H9 (cell line): ENCODE measurements around the gene ST8SIA5. TPM values are rescaled to one million over a fixed set of nuclear protein-coding genes. Genes with fewer than 3 reads are reported as not detected.

Source experiments
- DNase-seq: peaks from one replicate; pipeline ENCODE4 v3.0.0-alpha.2; 2017
- H2AFZ ChIP-seq: one replicate; pipeline ENCODE4 v1.6.1; 2013; ENCODE audit warnings: mild to moderate bottlenecking, low read length, control low read depth, moderate library complexity
- H2AK5ac ChIP-seq: 2 replicates; pipeline ENCODE4 v1.6.1; 2013; ENCODE audit warnings: low read length, control low read depth, mixed read lengths; ENCODE audit not compliant: insufficient read length
- H2BK120ac ChIP-seq: one replicate; pipeline ENCODE4 v1.6.1; 2013; ENCODE audit warnings: low read depth, mild to moderate bottlenecking, low read length, control low read depth, inconsistent platforms; ENCODE audit not compliant: poor library complexity, severe bottlenecking
- H2BK12ac ChIP-seq: 2 replicates; pipeline ENCODE4 v1.6.1; 2013; ENCODE audit warnings: low read length, control low read depth, mixed read lengths, low read depth; ENCODE audit not compliant: insufficient read length
- H2BK15ac ChIP-seq: 2 replicates; pipeline ENCODE4 v1.6.1; 2013; ENCODE audit warnings: low read depth, low read length, control low read depth
- H2BK20ac ChIP-seq: one replicate; pipeline ENCODE4 v1.6.1; 2013; ENCODE audit warnings: low read depth, mild to moderate bottlenecking, low read length, control low read depth, inconsistent platforms; ENCODE audit not compliant: poor library complexity, severe bottlenecking
- H2BK5ac ChIP-seq: 2 replicates; pipeline ENCODE4 v1.6.1; 2013; ENCODE audit warnings: low read length, control low read depth, mixed read lengths; ENCODE audit not compliant: insufficient read length
- H3K14ac ChIP-seq: 2 replicates; pipeline ENCODE4 v1.6.1; 2013; ENCODE audit warnings: low read length, control low read depth; ENCODE audit not compliant: insufficient read depth
- H3K18ac ChIP-seq: 2 replicates; pipeline ENCODE4 v1.6.1; 2013; ENCODE audit warnings: low read depth, mild to moderate bottlenecking, mixed read lengths, low read length, control low read depth; ENCODE audit not compliant: insufficient read length
- H3K23ac ChIP-seq: 2 replicates; pipeline ENCODE4 v1.6.1; 2013; ENCODE audit warnings: low read length, control low read depth, mixed read lengths, low read depth; ENCODE audit not compliant: insufficient read length
- H3K23me2 ChIP-seq: 2 replicates; pipeline ENCODE4 v1.6.1; 2013; ENCODE audit warnings: low read depth, mild to moderate bottlenecking, mixed read lengths, low read length, control low read depth; ENCODE audit not compliant: insufficient read length, poor library complexity, severe bottlenecking
- H3K27ac ChIP-seq: 2 replicates; pipeline ENCODE4 v1.5.1; 2013; ENCODE audit warnings: low read length, control low read depth, mixed read lengths, low read depth; ENCODE audit not compliant: insufficient read length
- H3K27me3 ChIP-seq: 2 replicates; pipeline ENCODE4 v1.6.1; 2013; ENCODE audit warnings: low read length, control low read depth, inconsistent platforms; ENCODE audit not compliant: insufficient read depth
- H3K4ac ChIP-seq: 2 replicates; pipeline ENCODE4 v1.6.1; 2013; ENCODE audit warnings: low read depth, mild to moderate bottlenecking, control low read depth, inconsistent platforms, low read length, moderate library complexity
- H3K4me1 ChIP-seq: 2 replicates; pipeline ENCODE4 v1.6.1; 2013; ENCODE audit warnings: low read length, control low read depth, inconsistent platforms; ENCODE audit not compliant: insufficient read depth
- H3K4me2 ChIP-seq: 2 replicates; pipeline ENCODE4 v1.6.1; 2013; ENCODE audit warnings: low read length, control low read depth, mixed read lengths; ENCODE audit not compliant: insufficient read length, insufficient read depth
- H3K56ac ChIP-seq: 2 replicates; pipeline ENCODE4 v1.6.1; 2013; ENCODE audit warnings: low read depth, mild to moderate bottlenecking, mixed read lengths, low read length, control low read depth; ENCODE audit not compliant: insufficient read length
- H3K79me1 ChIP-seq: 2 replicates; pipeline ENCODE4 v1.6.1; 2013; ENCODE audit warnings: low read depth, mild to moderate bottlenecking, moderate library complexity, low read length, control low read depth, inconsistent platforms; ENCODE audit not compliant: insufficient read depth, poor library complexity, severe bottlenecking
- H3K79me2 ChIP-seq: 2 replicates; pipeline ENCODE4 v1.6.1; 2013; ENCODE audit warnings: low read length, control low read depth, inconsistent platforms; ENCODE audit not compliant: insufficient read depth
- H3K9ac ChIP-seq: 2 replicates; pipeline ENCODE4 v1.6.1; 2013; ENCODE audit warnings: low read length, control low read depth, mixed read lengths; ENCODE audit not compliant: insufficient read length; ENCODE audit errors: extremely low read depth
- H3K9me3 ChIP-seq: one replicate; pipeline ENCODE4 v1.6.1; 2013; ENCODE audit warnings: low read depth, low read length, inconsistent platforms; ENCODE audit not compliant: control insufficient read depth
- H3T11ph ChIP-seq: one replicate; pipeline ENCODE4 v1.6.1; 2013; ENCODE audit warnings: mild to moderate bottlenecking, low read length, control low read depth, inconsistent platforms
- H4K20me1 ChIP-seq: one replicate; pipeline ENCODE4 v1.6.1; 2013; ENCODE audit not compliant: control insufficient read depth, insufficient read length, insufficient read depth
- H4K5ac ChIP-seq: 2 replicates; pipeline ENCODE4 v1.6.1; 2013; ENCODE audit warnings: low read depth, mild to moderate bottlenecking, mixed read lengths, low read length, control low read depth; ENCODE audit not compliant: insufficient read length
- H4K8ac ChIP-seq: replicated peaks from 2 replicates; pipeline ENCODE4 v1.6.1; 2013; ENCODE audit warnings: low read length, control low read depth, mixed read lengths, low read depth; ENCODE audit not compliant: insufficient read length
- H4K91ac ChIP-seq: 2 replicates; pipeline ENCODE4 v1.6.1; 2013; ENCODE audit warnings: low read depth, mild to moderate bottlenecking, moderate library complexity, mixed read lengths, low read length, control low read depth; ENCODE audit not compliant: insufficient read length
- H3K27ac Mint-ChIP-seq, 3 experiments: 2 replicates in 2 of 3; 3 replicates in 1 of 3; pipeline ENCODE4 v1.8.0; 2020 to 2021; ENCODE audit warnings: mixed read lengths in 3 of 3, mild to moderate bottlenecking in 1 of 3, moderate library complexity in 1 of 3
- H3K27me3 Mint-ChIP-seq: 2 replicates; pipeline ENCODE4 v1.8.0; 2021; ENCODE audit warnings: low read depth, mild to moderate bottlenecking, moderate library complexity, mixed read lengths
- H3K36me3 Mint-ChIP-seq, 3 experiments: 2 replicates in 2 of 3; 3 replicates in 1 of 3; pipeline ENCODE4 v1.8.0; 2020 to 2021; ENCODE audit warnings: low read depth in 3 of 3, mixed read lengths in 3 of 3; ENCODE audit not compliant: insufficient read depth in 1 of 3
- H3K4me1 Mint-ChIP-seq, 2 experiments: 2 replicates each; pipeline ENCODE4 v1.8.0; 2020; ENCODE audit warnings: mixed read lengths in 2 of 2
- H3K4me3 Mint-ChIP-seq, 2 experiments: 2 replicates in 1 of 2; 3 replicates in 1 of 2; pipeline ENCODE4 v1.8.0; 2020 to 2021; ENCODE audit warnings: mild to moderate bottlenecking in 2 of 2, mixed read lengths in 2 of 2, moderate library complexity in 1 of 2
- H3K9me3 Mint-ChIP-seq, 2 experiments: 2 replicates in 1 of 2; 3 replicates in 1 of 2; pipeline ENCODE4 v1.8.0; 2020; ENCODE audit warnings: mild to moderate bottlenecking in 2 of 2, mixed read lengths in 2 of 2, moderate library complexity in 1 of 2
- WGBS: extraction: QIAGEN DNeasy Blood & Tissue Kit; methylation state at CpG from one replicate; pipeline ENCODE4 v1.1.7; 2013; ENCODE audit warnings: missing lambda C conversion rate, low lambda C conversion rate, mixed read lengths; ENCODE audit not compliant: insufficient read length; ENCODE audit errors: extremely low coverage; 5-methylcytosine and 5-hydroxymethylcytosine counted together
- total RNA-seq: library from RNA; stranded (reverse); gene quantifications from 2 replicates; pipeline ENCODE4 v1.2.1, GENCODE V29; 2021
- TF ChIP-seq, protein P1 (sequence below): fragments of 200-600 bp; sonication (generic); conservative IDR thresholded peaks from 3 replicates; pipeline ENCODE4 v1.8.0; 2021; ENCODE audit warnings: antibody characterized with exemption, mild to moderate bottlenecking

ST8SIA5 gene
- total RNA-seq, 1 experiment from 2014 or later = 0.63 TPM

DNA sequence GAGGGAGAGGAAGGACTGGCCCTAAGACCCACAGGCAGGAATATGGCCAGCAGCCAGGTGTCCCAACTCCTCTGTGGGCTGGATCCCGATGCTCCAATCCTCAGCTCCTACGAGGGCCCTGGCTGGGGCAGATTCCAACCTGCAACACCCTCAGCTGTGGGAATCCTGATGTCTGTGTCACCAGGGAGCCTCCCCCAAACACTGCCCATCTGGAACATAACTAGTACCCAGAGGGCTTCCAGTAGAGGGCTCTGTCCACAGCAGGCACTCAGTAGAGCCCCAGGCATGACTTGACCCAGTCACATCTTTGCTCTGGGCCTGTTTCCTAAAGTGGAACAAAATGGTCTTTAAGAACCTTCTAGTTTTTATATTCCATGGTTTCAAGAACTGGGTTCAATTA is 79.2 kb downstream of the ST8SIA5 start:
- H2BK120ac ChIP-seq = no peak overlapping the region
- H3K56ac ChIP-seq = no peak overlapping the region
- H4K91ac ChIP-seq = no peak overlapping the region
- Mint-ChIP-seq H3K9me3 (no peaks in the 10 kb centered on the region; a peak in 1 of 5 replicates), H3K36me3 (no peaks in the 10 kb centered on the region), H3K4me3 (no peak overlapping the region), H3K27me3 (peaks cover 4% of the 10 kb centered on the region), H3K4me1 (peaks cover 14 to 15% of the 10 kb centered on the region in 2 experiments; a peak in 3 of 4 replicates), H3K27ac (no peak overlapping the region)
- no CpG with 5 or more reads among the region's 2 CpGs for WGBS
- H4K5ac ChIP-seq = no peak overlapping the region
- H3K4me1 ChIP-seq = no peaks in the 10 kb centered on the region; the same call in 1 of the 2 replicates
- H2AFZ ChIP-seq = no peak overlapping the region
- H3K79me1 ChIP-seq = no peaks in the 10 kb centered on the region
- DNase-seq = no peak
- no peak overlapping the region for H3T11ph ChIP-seq
- no peak overlapping the region for H2BK12ac ChIP-seq
- no peak overlapping the region for H3K9ac ChIP-seq
- no peak overlapping the region for H3K4ac ChIP-seq
- H3K9me3 ChIP-seq = no peaks in the 10 kb centered on the region
- H2BK15ac ChIP-seq = no peak overlapping the region
- no peak overlapping the region for H3K23ac ChIP-seq
- no peak overlapping the region for H3K14ac ChIP-seq
- no peak overlapping the region for H4K8ac ChIP-seq
- H3K27me3 ChIP-seq = no peaks in the 10 kb centered on the region; the same call in 1 of the 2 replicates
- H2BK5ac ChIP-seq = no peak overlapping the region
- no peak overlapping the region for H3K27ac ChIP-seq
- H3K79me2 ChIP-seq = no peaks in the 10 kb centered on the region
- no peak overlapping the region for H3K18ac ChIP-seq
- no peaks in the 10 kb centered on the region for H4K20me1 ChIP-seq
- no peak overlapping the region for H2BK20ac ChIP-seq
- H3K23me2 ChIP-seq = no peaks in the 10 kb centered on the region
- H3K4me2 ChIP-seq = no peak overlapping the region
- no peak overlapping the region for H2AK5ac ChIP-seq
- TF ChIP-seq, protein P1, sequence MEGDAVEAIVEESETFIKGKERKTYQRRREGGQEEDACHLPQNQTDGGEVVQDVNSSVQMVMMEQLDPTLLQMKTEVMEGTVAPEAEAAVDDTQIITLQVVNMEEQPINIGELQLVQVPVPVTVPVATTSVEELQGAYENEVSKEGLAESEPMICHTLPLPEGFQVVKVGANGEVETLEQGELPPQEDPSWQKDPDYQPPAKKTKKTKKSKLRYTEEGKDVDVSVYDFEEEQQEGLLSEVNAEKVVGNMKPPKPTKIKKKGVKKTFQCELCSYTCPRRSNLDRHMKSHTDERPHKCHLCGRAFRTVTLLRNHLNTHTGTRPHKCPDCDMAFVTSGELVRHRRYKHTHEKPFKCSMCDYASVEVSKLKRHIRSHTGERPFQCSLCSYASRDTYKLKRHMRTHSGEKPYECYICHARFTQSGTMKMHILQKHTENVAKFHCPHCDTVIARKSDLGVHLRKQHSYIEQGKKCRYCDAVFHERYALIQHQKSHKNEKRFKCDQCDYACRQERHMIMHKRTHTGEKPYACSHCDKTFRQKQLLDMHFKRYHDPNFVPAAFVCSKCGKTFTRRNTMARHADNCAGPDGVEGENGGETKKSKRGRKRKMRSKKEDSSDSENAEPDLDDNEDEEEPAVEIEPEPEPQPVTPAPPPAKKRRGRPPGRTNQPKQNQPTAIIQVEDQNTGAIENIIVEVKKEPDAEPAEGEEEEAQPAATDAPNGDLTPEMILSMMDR = no peak; the same call in 2 of the 3 replicates
